ENCODE results near the gene ADCY4.
"Not testable (repeated sequence)": the region's sequence is repeated elsewhere in the genome, so short reads cannot be mapped to it uniquely, and the experiment has no call there.

Gene ADCY4

GRCh38 chr14:24334431-24335291, at the start of gene ADCY4:
ADCY4 (minus strand) TSS chr14:24335071; CDS start chr14:24334652, 419 bp downstream.
- DNase-seq (ENCODE audit: low read depth): no peak

- DNase-seq (ENCODE audit: low read depth): no peak
These were observed 49.3 kb upstream of the ADCY4 start for GRCh38 chr14:24384169-24384568.

- no peak for DNase-seq (ENCODE audit: low read depth)
These were observed 47.1 kb upstream of the ADCY4 start for GRCh38 chr14:24382064-24382371.

- DNase-seq (ENCODE audit: low read depth): no peak
These were observed 46.6 kb upstream of the ADCY4 start for GRCh38 chr14:24381363-24382063.

- DNase-seq (ENCODE audit: low read depth): no peak
These were observed 45.2 kb upstream of the ADCY4 start for GRCh38 chr14:24379907-24380730.

GRCh38 chr14:24378981-24379906, 44.4 kb upstream of the ADCY4 start:
- DNase-seq (ENCODE audit: low read depth): no peak

- no peak for DNase-seq (ENCODE audit: low read depth)
These were observed 43.5 kb upstream of the ADCY4 start for GRCh38 chr14:24378327-24378726.

- DNase-seq (ENCODE audit: low read depth): no peak
These were observed 42.8 kb upstream of the ADCY4 start for GRCh38 chr14:24377657-24378056.

GRCh38 chr14:24377126-24377525, 42.3 kb upstream of the ADCY4 start:
- DNase-seq (ENCODE audit: low read depth): no peak

- no peak for DNase-seq (ENCODE audit: low read depth)
These were observed 41.7 kb upstream of the ADCY4 start for GRCh38 chr14:24376448-24377070.

- no peak for DNase-seq (ENCODE audit: low read depth)
These were observed 38.0 kb upstream of the ADCY4 start for GRCh38 chr14:24372701-24373416.

- DNase-seq (ENCODE audit: low read depth): not testable (repeated sequence)
These were observed 36.7 kb upstream of the ADCY4 start for GRCh38 chr14:24371605-24372004.

- DNase-seq (ENCODE audit: low read depth): no peak
These were observed 35.9 kb upstream of the ADCY4 start for GRCh38 chr14:24370748-24371147.

GRCh38 chr14:24369907-24370687, 35.2 kb upstream of the ADCY4 start:
- no peak for DNase-seq (ENCODE audit: low read depth)

- no peak for DNase-seq (ENCODE audit: low read depth)
These were observed 34.6 kb upstream of the ADCY4 start for GRCh38 chr14:24369463-24369862.

GRCh38 chr14:24368562-24369252, 33.8 kb upstream of the ADCY4 start:
- peak; percentile 3 for DNase-seq (ENCODE audit: low read depth)

- no peak for DNase-seq (ENCODE audit: low read depth)
These were observed 33.3 kb upstream of the ADCY4 start for GRCh38 chr14:24368212-24368561.

- peak; percentile 15 for DNase-seq (ENCODE audit: low read depth)
These were observed 32.8 kb upstream of the ADCY4 start, which contains the start of gene NFATC4 for GRCh38 chr14:24367514-24368211. NFATC4 (plus strand) TSS chr14:24368184; CDS start chr14:24368341, 157 bp downstream.
